SK-N-SH treated with all-trans-retinoic acid at 6 μM for 48 hours (cell line): ENCODE measurements around the gene PARD3.

Source experiments
- ATAC-seq: fragments of 200-7000 bp; cut with Tn5 transposase; 3 replicates; pipeline ENCODE4 v1.9.1; 2020; ENCODE audit warnings: mild to moderate bottlenecking, moderate library complexity
- CSDC2 ChIP-seq: fragments of 250-450 bp; sonication (Bioruptor Pico); IDR thresholded peaks from 2 replicates; pipeline ENCODE4 v1.5.0; 2020; ENCODE audit warnings: mild to moderate bottlenecking, moderate library complexity
- CSRNP3 ChIP-seq: fragments of 250-450 bp; sonication (Bioruptor Pico); IDR thresholded peaks from 2 replicates; pipeline ENCODE4 v1.5.1; 2021; ENCODE audit warnings: mild to moderate bottlenecking, moderate library complexity
- ESRRG ChIP-seq: fragments of 250-450 bp; sonication (Bioruptor Pico); IDR thresholded peaks from 2 replicates; pipeline ENCODE4 v1.6.1; 2021; ENCODE audit warnings: mild to moderate bottlenecking
- ISL1 ChIP-seq: fragments of 250-450 bp; sonication (Bioruptor Pico); IDR thresholded peaks from 2 replicates; pipeline ENCODE4 v2.1.2; 2022; ENCODE audit warnings: mild to moderate bottlenecking, moderate library complexity
- OSR1 ChIP-seq: fragments of 250-450 bp; sonication (Bioruptor Pico); IDR thresholded peaks from 2 replicates; pipeline ENCODE4 v1.8.0; 2022; ENCODE audit warnings: moderate library complexity, mild to moderate bottlenecking, inconsistent platforms
- POU6F1 ChIP-seq: fragments of 250-450 bp; sonication (Bioruptor Pico); IDR thresholded peaks from 2 replicates; pipeline ENCODE4 v1.8.0; 2021; ENCODE audit warnings: low read depth, mild to moderate bottlenecking, moderate library complexity, borderline replicate concordance
- PPARA ChIP-seq: fragments of 250-450 bp; sonication (Bioruptor Pico); IDR thresholded peaks from 2 replicates; pipeline ENCODE4 v1.5.0; 2020; ENCODE audit warnings: mild to moderate bottlenecking, borderline replicate concordance
- RARB ChIP-seq: fragments of 250-450 bp; sonication (Bioruptor Pico); IDR thresholded peaks from 2 replicates; pipeline ENCODE4 v1.8.0; 2021; ENCODE audit warnings: mild to moderate bottlenecking, moderate library complexity
- SNAI2 ChIP-seq: fragments of 250-450 bp; sonication (Bioruptor Pico); IDR thresholded peaks from 2 replicates; pipeline ENCODE4 v1.5.0; 2020; ENCODE audit warnings: mild to moderate bottlenecking, moderate library complexity
- TCF4 ChIP-seq: fragments of 250-450 bp; sonication (Bioruptor Pico); IDR thresholded peaks from 2 replicates; pipeline ENCODE4 v1.8.0; 2021; ENCODE audit warnings: mild to moderate bottlenecking, moderate library complexity, borderline replicate concordance
- TOX ChIP-seq: fragments of 250-450 bp; sonication (Bioruptor Pico); IDR thresholded peaks from 2 replicates; pipeline ENCODE4 v1.8.0; 2021; ENCODE audit warnings: mild to moderate bottlenecking, moderate library complexity, borderline replicate concordance
- TSHZ2 ChIP-seq: fragments of 250-450 bp; sonication (Bioruptor Pico); IDR thresholded peaks from 2 replicates; pipeline ENCODE4 v1.5.0; 2020; ENCODE audit warnings: mild to moderate bottlenecking, moderate library complexity
- ZC3H10 ChIP-seq: fragments of 250-450 bp; sonication (Bioruptor Pico); IDR thresholded peaks from 2 replicates; pipeline ENCODE4 v1.5.1; 2021; ENCODE audit warnings: mild to moderate bottlenecking, moderate library complexity
- ZFP3 ChIP-seq: fragments of 250-450 bp; sonication (Bioruptor Pico); IDR thresholded peaks from 2 replicates; pipeline ENCODE4 v1.5.0; 2020; ENCODE audit warnings: mild to moderate bottlenecking, moderate library complexity
- ZFP30 ChIP-seq: fragments of 450-650 bp; formaldehyde crosslinking; IDR thresholded peaks from 2 replicates; pipeline ENCODE4 v1.5.0; 2022; ENCODE audit warnings: mild to moderate bottlenecking, moderate library complexity
- ZNF565 ChIP-seq: fragments of 450-650 bp; formaldehyde crosslinking; conservative IDR thresholded peaks from 2 replicates; pipeline ENCODE4 v1.5.0; 2020; ENCODE audit warnings: low read depth, mild to moderate bottlenecking, moderate library complexity
- ZNF70 ChIP-seq: fragments of 450-650 bp; formaldehyde crosslinking; IDR thresholded peaks from 2 replicates; pipeline ENCODE4 v1.5.0; 2020; ENCODE audit warnings: mild to moderate bottlenecking, moderate library complexity
- ZNF8 ChIP-seq: fragments of 450-650 bp; formaldehyde crosslinking; IDR thresholded peaks from 2 replicates; pipeline ENCODE4 v1.5.0; 2020; ENCODE audit warnings: mild to moderate bottlenecking, moderate library complexity
- TF ChIP-seq, protein P1 (sequence below): fragments of 250-450 bp; sonication (Bioruptor Pico); IDR thresholded peaks from 2 replicates; pipeline ENCODE4 v1.5.1; 2020; ENCODE audit warnings: low read depth, mild to moderate bottlenecking, moderate library complexity

The PARD3 gene

GRCh38 chr10:34334908-34335307 is 480.2 kb downstream of the PARD3 start:
- no peak for ATAC-seq
- no peak for TF ChIP-seq ZNF70 (CRISPR knock-in tag)
- no peak for TF ChIP-seq RARB (CRISPR knock-in tag)
- no peak for TF ChIP-seq ISL1 (CRISPR knock-in tag)
- TF ChIP-seq ZNF8 (CRISPR knock-in tag), result no peak
- TF ChIP-seq, all 23 proteins: peak for 0

DNA sequence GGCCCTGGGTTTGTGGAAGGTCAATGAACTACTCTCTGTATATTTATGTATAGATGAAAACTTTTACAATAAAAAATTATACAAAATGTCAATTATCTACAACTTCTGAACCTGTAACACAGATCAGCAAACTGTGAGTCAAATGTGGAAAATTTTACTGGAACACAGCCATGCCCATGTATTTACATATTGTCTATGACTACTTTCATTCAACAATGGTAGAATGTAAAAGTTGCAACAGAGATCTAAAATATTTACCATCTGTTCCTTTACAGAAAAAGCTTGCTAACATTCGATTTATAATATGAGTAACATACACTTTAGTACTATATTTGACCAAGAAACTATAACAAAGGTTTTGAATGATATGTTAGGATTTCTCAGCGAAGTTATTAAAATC is 481.6 kb downstream of the PARD3 start:
- TF ChIP-seq CSDC2 (no peak), ZC3H10 (no peak), ZNF565 (CRISPR knock-in tag) (no peak), PPARA (CRISPR knock-in tag) (no peak), POU6F1 (CRISPR knock-in tag) (no peak)
- no peak for ATAC-seq

GRCh38 chr10:34327184-34327583 is 487.9 kb downstream of the PARD3 start:
- peak; percentile 96 for ATAC-seq
- TF ChIP-seq ZC3H10 (0 out of 2 replicates have a peak, but pooled peaks have one; percentile 29), TOX (CRISPR knock-in tag) (0 out of 2 replicates have a peak, but pooled peaks have one; percentile 37), POU6F1 (CRISPR knock-in tag) (no peak), OSR1 (CRISPR knock-in tag) (no peak), ZFP3 (CRISPR knock-in tag) (no peak)
- TF ChIP-seq, all 23 proteins: peak for 2

DNA sequence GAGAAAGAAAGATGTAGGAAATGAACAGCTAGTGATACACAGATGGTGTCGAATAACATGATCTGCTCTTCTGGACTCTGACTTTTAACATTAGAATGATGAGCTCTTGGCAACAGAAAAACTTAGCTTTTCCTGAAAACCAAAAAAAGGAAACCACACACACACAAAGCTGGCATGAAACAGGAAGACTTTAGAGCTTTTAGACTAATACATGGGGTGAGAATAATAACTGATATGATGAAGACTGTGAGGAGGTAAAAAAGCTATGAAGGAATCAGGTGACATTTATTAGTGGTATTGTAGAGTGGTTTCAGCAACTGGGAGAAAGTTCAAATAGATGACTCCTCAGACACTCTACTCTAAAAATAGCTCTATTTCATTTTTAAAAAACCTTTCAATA is 491.9 kb downstream of the PARD3 start:
- ATAC-seq, result peak; percentile 13; the same call in 2 of the 3 replicates
- TF ChIP-seq POU6F1 (CRISPR knock-in tag) (no peak), ZFP3 (CRISPR knock-in tag) (no peak), ESRRG (CRISPR knock-in tag) (no peak), SNAI2 (CRISPR knock-in tag) (no peak), OSR1 (CRISPR knock-in tag) (no peak), ZC3H10 (no peak), TCF4 (no peak), CSRNP3 (CRISPR knock-in tag) (no peak), CSDC2 (no peak), ISL1 (CRISPR knock-in tag) (no peak), ZFP30 (no peak), TOX (CRISPR knock-in tag) (no peak), RARB (CRISPR knock-in tag) (no peak), ZNF8 (CRISPR knock-in tag) (no peak), TSHZ2 (CRISPR knock-in tag) (no peak), PPARA (CRISPR knock-in tag) (no peak)
- TF ChIP-seq, protein P1, sequence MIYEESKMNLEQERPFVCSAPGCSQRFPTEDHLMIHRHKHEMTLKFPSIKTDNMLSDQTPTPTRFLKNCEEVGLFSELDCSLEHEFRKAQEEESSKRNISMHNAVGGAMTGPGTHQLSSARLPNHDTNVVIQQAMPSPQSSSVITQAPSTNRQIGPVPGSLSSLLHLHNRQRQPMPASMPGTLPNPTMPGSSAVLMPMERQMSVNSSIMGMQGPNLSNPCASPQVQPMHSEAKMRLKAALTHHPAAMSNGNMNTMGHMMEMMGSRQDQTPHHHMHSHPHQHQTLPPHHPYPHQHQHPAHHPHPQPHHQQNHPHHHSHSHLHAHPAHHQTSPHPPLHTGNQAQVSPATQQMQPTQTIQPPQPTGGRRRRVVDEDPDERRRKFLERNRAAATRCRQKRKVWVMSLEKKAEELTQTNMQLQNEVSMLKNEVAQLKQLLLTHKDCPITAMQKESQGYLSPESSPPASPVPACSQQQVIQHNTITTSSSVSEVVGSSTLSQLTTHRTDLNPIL, result no peak
